ENCODE data around the gene CLDN19.

CLDN19 gene

GRCh38 chr1:42750041-42750440 is 10.0 kb upstream of the CLDN19 start:
- TF ChIP-seq CTCF (conservative IDR thresholded peaks at IDR 0.05) (no peak), ZFX (IDR thresholded peaks at IDR 0.05) (no peak)
- no peak overlapping the region for H3K27ac ChIP-seq

- H3K27ac ChIP-seq: no peak overlapping the region
- TF ChIP-seq ZFX (IDR thresholded peaks at IDR 0.05) (no peak), CTCF (conservative IDR thresholded peaks at IDR 0.05) (no peak)
Observed at GRCh38 chr1:42748461-42749410, 8.7 kb upstream of the CLDN19 start.

DNA sequence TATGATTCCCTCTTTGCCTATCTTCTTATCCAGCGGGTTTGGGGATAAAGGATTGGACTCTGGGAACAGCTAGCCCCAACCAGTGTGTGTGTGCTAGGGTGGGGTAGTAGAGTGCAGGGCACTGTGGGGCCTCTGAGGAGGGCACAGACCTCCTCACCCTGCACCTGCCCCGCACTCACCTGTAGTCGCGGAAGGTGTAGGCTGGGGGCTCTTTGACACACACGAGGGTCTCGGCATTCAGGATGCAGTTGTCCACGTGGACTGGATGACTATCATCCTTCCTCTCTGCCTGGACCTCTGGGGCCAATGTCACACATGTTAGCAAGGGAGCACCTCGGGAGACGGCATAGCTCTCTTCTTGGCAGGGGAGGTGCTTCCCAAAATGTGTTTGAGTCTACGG is 8.0 kb upstream of the CLDN19 start:
- TF ChIP-seq ZFX (IDR thresholded peaks at IDR 0.05): no peak
- TF ChIP-seq CTCF (conservative IDR thresholded peaks at IDR 0.05): no peak
- H3K27ac ChIP-seq: no peak overlapping the region

- no peak overlapping the region for H3K27ac ChIP-seq
- peak; percentile 64 for TF ChIP-seq CTCF (conservative IDR thresholded peaks at IDR 0.05)
- TF ChIP-seq ZFX (IDR thresholded peaks at IDR 0.05): no peak
Observed at GRCh38 chr1:42747125-42747524, 7.1 kb upstream of the CLDN19 start.

- TF ChIP-seq CTCF (conservative IDR thresholded peaks at IDR 0.05) (no peak), ZFX (IDR thresholded peaks at IDR 0.05) (no peak)
- no peak overlapping the region for H3K27ac ChIP-seq
Observed at GRCh38 chr1:42746436-42747105, 6.5 kb upstream of the CLDN19 start.

- TF ChIP-seq CTCF (conservative IDR thresholded peaks at IDR 0.05): no peak
- no peak for TF ChIP-seq ZFX (IDR thresholded peaks at IDR 0.05)
- no peak overlapping the region for H3K27ac ChIP-seq
Observed at GRCh38 chr1:42745851-42746250, 5.8 kb upstream of the CLDN19 start.

DNA sequence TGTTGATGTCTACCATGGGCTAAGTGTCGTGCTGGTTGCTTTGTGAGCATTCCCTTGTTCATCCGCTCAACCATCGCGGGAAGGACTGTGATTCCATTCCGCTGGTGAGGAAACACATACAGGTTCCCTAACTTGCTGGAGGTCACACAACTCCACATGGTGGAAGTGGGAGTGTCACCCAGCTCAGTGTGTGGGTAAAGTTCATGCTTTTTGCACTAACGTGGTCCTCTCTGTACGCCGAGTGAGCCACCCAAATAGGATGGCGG is 4.0 kb upstream of the CLDN19 start:
- TF ChIP-seq CTCF (conservative IDR thresholded peaks at IDR 0.05): no peak
- TF ChIP-seq ZFX (IDR thresholded peaks at IDR 0.05): no peak
- H3K27ac ChIP-seq: no peak overlapping the region

Measured in C4-2B (cell line).